ENCODE measurements around the gene KRTAP2-1. TPM values are rescaled to one million over a fixed set of nuclear protein-coding genes. Genes with fewer than 3 reads are reported as not detected.
"Not testable (repeated sequence)": the region's sequence is repeated elsewhere in the genome, so short reads cannot be mapped to it uniquely, and the experiment has no call there.

The KRTAP2-1 gene
- total and polyA plus RNA-seq, 2 donors (not counting 1 experiment from before 2014, with no cell fraction given): not detected

GRCh38 chr17:41037853-41038350, 9.2 kb downstream of the KRTAP2-1 start:
- WGBS (ENCODE audit: insufficient coverage): 80% methylated on average over 1 of the region's 2 CpGs
- ChIA-PET POLR2A (no interaction called here), CTCF (no interaction called here)
- H3K27ac ChIP-seq (ENCODE audit: low read length in 2 of 2): no peak overlapping the region
- H3K4me1 ChIP-seq (ENCODE audit: control insufficient read depth in 2 of 2, insufficient read depth in 2 of 2, low read length in 2 of 2): no peaks in the 10 kb centered on the region
- H3K9ac ChIP-seq (ENCODE audit: low read length): no peak overlapping the region
- ATAC-seq (ENCODE audit: low read depth) (no peak), DNase-seq (no peak)
- no peaks in the 10 kb centered on the region for H3K79me2 ChIP-seq (ENCODE audit: control insufficient read depth, insufficient read depth, low read length)
- Mint-ChIP-seq H3K4me3 (no peak overlapping the region), H3K27ac (no peak overlapping the region), H3K9me3 (ENCODE audit: insufficient read depth) (peaks cover 5% of the 10 kb centered on the region), H3K4me1 (no peaks in the 10 kb centered on the region), H3K27me3 (peaks cover 39% of the 10 kb centered on the region)
- no peaks in the 10 kb centered on the region for H4K20me1 ChIP-seq (ENCODE audit: control insufficient read depth, insufficient read depth, low read length, poor library complexity, severe bottlenecking)
- peaks cover 0 to 4% (median 0%) of the 10 kb centered on the region in 4 experiments for H3K27me3 ChIP-seq (replicated peaks in 1 of 4; ENCODE audit: control extremely low read depth in 1 of 4, control insufficient read depth in 3 of 4, insufficient read depth in 4 of 4, low read length in 3 of 4)
- TF ChIP-seq EZH2 (IDR thresholded peaks at IDR 0.05; ENCODE audit: borderline replicate concordance, insufficient read depth, low read depth, low read length, poor library complexity, severe bottlenecking): no peak
- no peak for TF ChIP-seq CTCF (IDR thresholded peaks at IDR 0.05)
- H3K4me2 ChIP-seq (replicated peaks; ENCODE audit: low read depth, low read length, poor library complexity, severe bottlenecking): no peak overlapping the region
- peaks cover 0 to 3% (median 0%) of the 10 kb centered on the region in 3 donors for H3K9me3 ChIP-seq (ENCODE audit: control extremely low read depth in 1 of 3, control insufficient read depth in 2 of 3, insufficient read depth in 1 of 3, low read length in 2 of 3)
- H2AFZ ChIP-seq (ENCODE audit: insufficient read depth, low read depth, low read length, poor library complexity, severe bottlenecking): no peak overlapping the region
- no peak overlapping the region for H3K4me3 ChIP-seq (ENCODE audit: control extremely low read depth in 1 of 5, extremely low read depth in 1 of 5, insufficient read depth in 1 of 5, low read depth in 2 of 5, low read length in 4 of 5)
- intact Hi-C loops (cut with micrococcal nuclease): no loop called here
- no peaks in the 10 kb centered on the region for H3K36me3 ChIP-seq (replicated peaks in 1 of 2; ENCODE audit: control extremely low read depth in 1 of 2, control insufficient read depth in 1 of 2, extremely low read depth in 1 of 2, insufficient read depth in 2 of 2, low read length in 1 of 2)

GRCh38 chr17:41034346-41034935, 12.7 kb downstream of the KRTAP2-1 start, which contains the start of gene KRTAP1-3:
KRTAP1-3 (minus strand) TSS chr17:41034874; CDS start chr17:41034821, 53 bp downstream.
- CTCF ChIA-PET; H3K9ac ChIP-seq (ENCODE audit: low read length); H3K4me1 ChIP-seq (ENCODE audit: control insufficient read depth in 2 of 2, insufficient read depth in 2 of 2, low read length in 2 of 2); H3K79me2 ChIP-seq (ENCODE audit: control insufficient read depth, insufficient read depth, low read length); H3K27ac ChIP-seq (ENCODE audit: low read length in 2 of 2); H3K27me3 ChIP-seq (replicated peaks in 1 of 4; ENCODE audit: control extremely low read depth in 1 of 4, control insufficient read depth in 3 of 4, insufficient read depth in 4 of 4, low read length in 3 of 4); H3K9me3 Mint-ChIP-seq (ENCODE audit: insufficient read depth); H3K9me3 ChIP-seq (ENCODE audit: control extremely low read depth in 1 of 3, control insufficient read depth in 2 of 3, insufficient read depth in 1 of 3, low read length in 2 of 3); H3K36me3 ChIP-seq (replicated peaks in 1 of 2; ENCODE audit: control extremely low read depth in 1 of 2, control insufficient read depth in 1 of 2, extremely low read depth in 1 of 2, insufficient read depth in 2 of 2, low read length in 1 of 2); H3K4me1 Mint-ChIP-seq; H3K4me3 ChIP-seq (ENCODE audit: control extremely low read depth in 1 of 5, extremely low read depth in 1 of 5, insufficient read depth in 1 of 5, low read depth in 2 of 5, low read length in 4 of 5); H4K20me1 ChIP-seq (ENCODE audit: control insufficient read depth, insufficient read depth, low read length, poor library complexity, severe bottlenecking); POLR2A ChIA-PET; intact Hi-C loops (cut with micrococcal nuclease); H3K27ac Mint-ChIP-seq; H3K4me2 ChIP-seq (replicated peaks; ENCODE audit: low read depth, low read length, poor library complexity, severe bottlenecking); ATAC-seq (ENCODE audit: low read depth); H2AFZ ChIP-seq (ENCODE audit: insufficient read depth, low read depth, low read length, poor library complexity, severe bottlenecking); H3K4me3 Mint-ChIP-seq; DNase-seq: not testable (repeated sequence)
- WGBS (ENCODE audit: insufficient coverage): 79% methylated on average over 6 of the region's 10 CpGs
- peaks cover 37% of the 10 kb centered on the region for H3K27me3 Mint-ChIP-seq
